Adrenal gland (tissue), 5 donors: ENCODE results near the gene RTRAF.

Experiments used
- POLR2A ChIP-seq, 2 donors: fragments of 450-650 bp; IDR thresholded peaks; one replicate each; pipeline ENCODE4 v1.6.1; 2017; ENCODE audit warnings: antibody characterized with exemption in 2 of 2, mild to moderate bottlenecking in 2 of 2, moderate library complexity in 1 of 2
- TF ChIP-seq, protein P1 (sequence below), 6 experiments: fragments of 450-650 bp in 4 of 6; fragments of 200-600 bp in 2 of 6; sonication (generic) in 1 of 6; IDR thresholded peaks; 1 replicate in 5 of 6; 2 replicates in 1 of 6; pipeline versions ENCODE4 v1.5.1 to v1.8.0; 2016 to 2021; ENCODE audit warnings: antibody characterized with exemption in 6 of 6, mild to moderate bottlenecking in 2 of 6, moderate library complexity in 1 of 6
- donor health status: DM: no; HTN: no; CAD: no.

DNA sequence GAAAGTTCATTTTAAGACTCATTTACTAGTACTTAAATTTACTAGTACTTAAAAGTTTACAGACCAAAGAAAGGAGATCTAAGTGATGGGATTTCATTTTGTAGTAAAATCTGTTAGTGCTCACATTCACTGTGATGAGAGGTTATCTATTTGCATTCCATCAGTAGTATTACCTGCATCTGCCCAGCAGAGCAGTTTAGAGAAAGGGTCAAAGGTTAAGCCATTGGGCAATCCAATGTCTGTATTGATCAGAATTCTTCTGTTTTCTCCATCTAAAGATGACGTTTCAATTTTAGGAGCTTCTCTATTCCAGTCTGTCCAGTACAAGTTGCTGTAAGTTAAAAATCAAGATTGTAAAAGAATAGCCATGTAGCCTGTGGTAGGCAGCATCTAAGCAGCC lies 18.3 kb downstream of the RTRAF start:
- TF ChIP-seq, protein P1, sequence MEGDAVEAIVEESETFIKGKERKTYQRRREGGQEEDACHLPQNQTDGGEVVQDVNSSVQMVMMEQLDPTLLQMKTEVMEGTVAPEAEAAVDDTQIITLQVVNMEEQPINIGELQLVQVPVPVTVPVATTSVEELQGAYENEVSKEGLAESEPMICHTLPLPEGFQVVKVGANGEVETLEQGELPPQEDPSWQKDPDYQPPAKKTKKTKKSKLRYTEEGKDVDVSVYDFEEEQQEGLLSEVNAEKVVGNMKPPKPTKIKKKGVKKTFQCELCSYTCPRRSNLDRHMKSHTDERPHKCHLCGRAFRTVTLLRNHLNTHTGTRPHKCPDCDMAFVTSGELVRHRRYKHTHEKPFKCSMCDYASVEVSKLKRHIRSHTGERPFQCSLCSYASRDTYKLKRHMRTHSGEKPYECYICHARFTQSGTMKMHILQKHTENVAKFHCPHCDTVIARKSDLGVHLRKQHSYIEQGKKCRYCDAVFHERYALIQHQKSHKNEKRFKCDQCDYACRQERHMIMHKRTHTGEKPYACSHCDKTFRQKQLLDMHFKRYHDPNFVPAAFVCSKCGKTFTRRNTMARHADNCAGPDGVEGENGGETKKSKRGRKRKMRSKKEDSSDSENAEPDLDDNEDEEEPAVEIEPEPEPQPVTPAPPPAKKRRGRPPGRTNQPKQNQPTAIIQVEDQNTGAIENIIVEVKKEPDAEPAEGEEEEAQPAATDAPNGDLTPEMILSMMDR (IDR thresholded peaks at IDR 0.05) = no peak
- no peak for TF ChIP-seq POLR2A (IDR thresholded peaks at IDR 0.05)
